Skeletal muscle cell (primary cell): ENCODE data around the gene GHDC.
A peak's percentile ranks its signal among the peaks of the same experiment; 100 is the strongest.

ENCODE experiments used
- DNase-seq: peaks from one replicate; pipeline ENCODE4 v3.0.0-alpha.2; 2010; ENCODE audit warnings: low read depth
- H3K4me3 ChIP-seq: 2 replicates; pipeline ENCODE4 v1.5.1; 2011; ENCODE audit warnings: low read depth, mild to moderate bottlenecking, control low read depth, low read length, moderate library complexity

Gene GHDC

DNA sequence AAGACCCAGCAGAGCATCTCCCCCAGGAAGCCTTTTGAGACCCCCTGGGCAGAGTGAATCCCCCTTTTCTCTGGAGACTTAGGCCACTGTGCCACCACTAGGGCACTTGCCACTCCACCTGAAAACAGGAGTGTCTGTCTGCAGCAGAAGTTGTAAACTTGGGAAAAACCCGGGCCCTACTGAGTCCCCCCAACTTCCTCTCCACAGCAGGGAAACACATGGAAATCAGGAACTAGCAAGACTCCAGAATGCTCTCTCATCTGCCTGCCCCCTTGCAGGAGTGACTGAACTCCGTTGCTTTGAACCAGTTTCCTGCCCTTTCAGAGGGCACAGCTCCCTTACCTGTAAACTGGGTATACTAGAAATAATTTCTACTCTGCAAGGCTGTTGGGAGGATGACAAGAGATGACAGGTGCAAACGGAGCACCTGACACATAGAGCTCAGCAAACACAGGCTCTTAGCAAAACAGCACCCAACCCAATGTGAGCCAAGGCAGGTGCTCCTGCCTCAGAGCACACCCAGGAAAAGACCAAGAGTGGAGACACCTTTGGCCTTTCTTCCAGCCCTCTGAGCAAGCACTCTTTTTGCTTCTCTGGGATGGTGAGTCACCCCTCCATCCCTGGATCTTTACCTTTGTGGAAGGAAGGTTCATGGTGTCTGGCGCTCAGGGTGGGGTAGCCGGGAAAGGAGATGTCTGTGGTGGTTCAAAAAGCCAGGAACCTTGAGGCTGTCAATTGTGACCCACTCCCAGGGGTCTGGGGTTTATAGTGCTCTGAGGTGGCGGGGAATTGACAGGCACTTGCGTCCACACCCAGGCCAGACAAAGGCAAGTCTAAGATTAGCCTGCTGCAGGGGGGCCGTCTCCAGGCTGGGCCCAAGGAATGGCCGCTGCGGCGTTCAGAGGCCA is 9.3 kb downstream of the GHDC start, which contains the start of gene HCRT:
HCRT (minus strand) TSS at position 740 of the 908 bp plus-strand sequence; CDS start at position 653, 87 bp downstream.
- H3K4me3 ChIP-seq = peak within 1 kb of the TSS; percentile 56
- no peak for DNase-seq

DNA sequence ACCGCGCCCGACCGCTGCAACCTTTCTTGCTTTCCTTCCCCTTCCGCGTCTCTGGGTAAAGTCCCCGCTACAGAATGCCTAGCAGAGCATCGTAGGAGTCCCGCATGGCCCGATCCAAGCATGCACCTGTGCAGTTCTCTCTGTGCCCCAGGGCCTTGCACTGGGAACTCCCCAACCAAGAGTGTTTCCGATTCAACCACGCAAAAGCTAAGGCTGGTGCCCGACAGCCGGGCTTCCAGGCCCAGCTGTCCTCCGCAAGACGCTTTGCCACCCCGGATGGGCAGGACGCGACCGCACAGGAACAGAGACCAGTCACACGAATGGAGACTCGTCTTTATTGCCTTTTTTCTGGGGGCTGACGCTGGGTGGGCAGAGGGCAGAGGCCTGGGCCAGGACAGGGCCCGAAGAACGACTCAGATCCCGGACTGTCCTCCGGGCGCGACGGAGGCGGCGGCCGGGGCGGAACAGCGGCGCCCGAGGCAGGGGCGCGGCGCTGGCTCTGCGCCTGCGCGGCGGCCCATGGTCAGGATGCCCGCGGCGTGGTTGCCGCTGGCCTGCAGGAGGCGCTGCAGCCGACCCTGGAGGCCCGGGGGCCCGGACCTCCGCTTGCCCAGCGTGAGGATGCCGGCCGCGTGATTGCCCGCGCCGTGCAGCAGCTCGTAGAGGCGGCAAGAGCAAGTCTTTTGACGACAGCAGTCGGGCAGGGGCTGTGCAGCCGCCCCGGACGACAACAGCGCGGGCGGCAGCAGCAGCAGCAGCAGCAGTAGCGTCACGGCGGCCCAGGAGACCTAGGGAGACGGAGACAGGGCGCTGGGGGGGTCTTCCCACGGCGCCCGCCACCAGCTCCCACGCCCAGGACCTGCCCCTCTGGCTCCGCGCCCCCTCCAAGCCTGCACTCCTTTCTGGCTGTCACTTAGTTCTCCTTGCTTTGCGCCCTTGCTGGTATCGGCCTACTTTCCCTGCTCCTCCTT is 10.3 kb downstream of the GHDC start:
- peak; percentile 14 for DNase-seq
- peak overlapping the region; percentile 56 for H3K4me3 ChIP-seq

DNA sequence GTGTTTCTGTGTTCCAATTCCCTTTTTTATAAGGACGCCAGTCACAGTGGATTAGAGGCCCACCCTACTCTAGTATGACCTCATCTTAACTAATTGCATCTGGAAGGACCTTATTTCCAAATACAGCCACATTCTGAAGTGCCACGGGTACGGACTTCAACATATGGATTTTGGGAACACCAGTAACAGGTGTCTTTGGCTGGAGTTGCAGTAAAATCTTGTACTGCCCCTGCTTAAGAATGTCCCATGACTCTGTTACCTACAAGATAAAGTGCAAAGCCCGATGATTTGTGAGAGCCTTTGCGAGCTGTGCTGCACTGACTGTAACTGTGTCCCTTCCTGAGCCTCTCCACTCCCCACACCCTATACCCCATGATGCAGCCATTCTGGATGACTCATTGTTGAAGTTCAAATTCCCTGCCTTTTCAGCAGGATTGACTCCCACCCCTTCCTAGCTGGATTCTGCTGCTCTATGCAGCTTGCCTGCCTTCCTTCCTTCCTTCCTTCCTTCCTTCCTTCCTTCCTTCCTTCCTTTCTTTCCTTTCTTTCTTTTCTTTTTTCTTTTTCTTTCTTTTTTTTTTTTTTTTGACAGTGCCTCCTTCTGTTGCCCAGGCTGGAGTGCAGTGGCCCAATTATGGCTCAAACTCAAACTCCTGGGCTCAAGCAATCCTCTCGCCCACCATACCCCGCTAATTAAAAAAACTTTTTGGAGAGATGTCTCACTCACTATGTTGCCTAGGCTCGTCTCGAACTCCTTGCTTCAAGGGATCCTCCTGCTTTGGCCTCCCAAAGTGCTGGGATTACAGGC is 11.2 kb downstream of the GHDC start:
- H3K4me3 ChIP-seq = peak overlapping the region; percentile 56
- DNase-seq = no peak

DNA sequence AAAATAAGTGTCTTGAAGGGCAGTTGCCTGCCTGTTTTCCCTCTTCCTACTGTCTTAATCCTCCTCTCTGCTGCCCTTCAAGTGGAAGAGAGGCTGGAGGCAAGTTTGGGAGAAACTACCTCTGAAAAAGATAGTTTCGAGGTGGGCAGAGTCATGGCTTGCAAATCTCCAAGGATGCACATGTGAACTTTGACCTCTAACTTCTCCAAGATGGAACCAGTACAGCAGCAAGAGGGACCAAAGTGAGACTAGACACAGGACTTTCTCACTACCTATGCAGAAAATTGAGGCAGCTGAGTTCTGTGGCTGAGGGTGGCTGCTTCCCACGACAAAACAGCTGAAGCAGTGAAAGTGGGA is 12.5 kb downstream of the GHDC start:
- DNase-seq = no peak
- H3K4me3 ChIP-seq = no peak overlapping the region

DNA sequence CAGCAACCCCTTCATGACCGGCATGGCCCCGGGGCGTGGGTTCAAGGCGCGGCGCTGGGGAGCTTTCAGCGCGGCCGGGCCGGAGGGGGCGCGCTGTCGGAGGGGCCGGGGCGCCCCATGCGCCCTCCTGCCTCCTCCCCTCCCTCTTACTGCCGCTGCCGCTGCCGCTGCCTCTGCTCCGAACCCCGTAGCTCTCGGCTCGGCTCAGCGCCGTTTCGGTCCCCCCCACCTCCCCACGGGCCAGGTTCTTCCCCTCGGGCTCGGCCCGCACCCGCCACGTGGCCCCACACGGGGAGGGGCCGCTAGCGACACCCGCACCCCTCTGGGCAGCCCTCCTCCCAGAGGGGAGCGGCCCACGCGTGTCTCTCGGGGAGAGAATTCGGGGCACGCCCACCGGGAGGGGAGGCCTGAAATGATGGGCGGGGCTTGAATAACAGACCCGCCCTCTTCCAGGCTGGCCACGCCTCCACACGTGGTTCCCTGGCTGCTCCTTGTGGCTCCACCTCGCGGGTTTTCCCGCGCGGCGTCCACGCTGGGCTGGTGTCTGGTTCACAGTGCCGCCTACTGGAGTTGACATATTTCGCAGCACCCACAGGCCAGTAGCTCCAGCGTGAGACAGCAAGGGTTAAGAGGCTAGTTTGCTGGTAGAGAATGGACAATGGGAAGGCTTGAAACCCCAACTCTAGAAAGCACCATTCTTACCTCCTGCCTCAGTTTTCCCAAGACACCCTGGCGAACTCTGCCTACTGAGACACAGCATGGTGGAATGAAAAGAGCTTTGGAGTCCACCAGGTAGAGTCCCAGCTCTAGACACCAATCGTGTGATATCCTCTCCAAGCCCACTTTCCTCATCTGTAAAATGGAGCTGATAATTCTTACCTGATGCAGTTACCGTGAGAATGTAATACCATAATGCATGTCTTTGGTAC is 13.1 kb downstream of the GHDC start, which contains the start of gene KCNH4:
KCNH4 (minus strand) TSS at position 221 of the 929 bp plus-strand sequence; CDS start at position 24, 197 bp downstream.
- peak within 1 kb of the TSS; percentile 34 for H3K4me3 ChIP-seq
- DNase-seq = peak; percentile 21

DNA sequence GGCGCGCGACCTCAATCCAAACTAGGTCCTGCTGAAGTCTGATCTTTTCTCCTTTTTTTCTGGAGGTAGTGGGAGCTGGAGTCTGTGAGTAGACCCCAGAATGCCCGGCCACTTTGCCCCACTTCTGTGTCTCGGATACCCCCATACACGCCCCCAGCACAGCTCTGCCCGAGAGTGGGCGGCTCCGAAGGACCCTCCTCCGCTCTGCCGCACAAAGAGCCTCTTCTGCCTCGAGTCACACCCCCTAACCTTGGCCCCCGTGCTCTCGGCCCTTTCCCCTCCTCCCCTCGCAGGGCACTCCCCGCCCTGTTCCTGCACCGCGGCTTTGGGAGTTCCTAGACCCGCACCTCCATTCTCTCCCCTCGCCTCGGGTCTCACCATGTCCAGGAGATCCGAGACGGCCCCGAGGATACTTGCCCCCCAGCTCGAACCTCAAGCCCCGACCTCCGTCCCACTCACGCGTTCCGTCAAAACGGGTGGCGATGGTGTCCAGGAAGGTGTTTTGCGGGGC is 13.8 kb downstream of the GHDC start:
- H3K4me3 ChIP-seq = peak overlapping the region; percentile 34
- DNase-seq = no peak

DNA sequence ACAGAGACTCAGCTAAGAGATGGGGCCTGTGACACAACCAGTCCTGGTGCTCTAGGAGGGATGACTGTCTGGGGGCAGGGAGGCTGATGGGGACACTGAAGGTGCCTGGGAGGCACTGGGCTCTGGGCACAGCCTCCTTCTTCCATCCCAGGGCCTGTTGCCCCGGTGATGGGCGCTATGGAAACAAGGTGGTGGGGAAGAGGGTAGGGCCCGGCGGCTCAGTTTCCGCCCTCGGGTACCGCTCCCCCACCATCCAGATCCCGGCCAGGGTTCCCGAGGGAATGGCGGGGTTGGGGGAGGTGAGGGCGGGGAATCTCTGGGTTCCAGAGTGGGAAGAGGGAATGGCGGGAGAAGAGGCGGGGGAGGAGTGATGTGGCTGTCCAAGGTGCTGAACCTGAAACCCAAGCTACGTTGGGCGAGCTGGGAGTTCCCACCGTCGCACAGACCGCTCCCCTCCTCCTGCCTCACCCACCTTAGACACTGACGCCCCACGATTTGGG is 14.3 kb downstream of the GHDC start:
- H3K4me3 ChIP-seq = no peak overlapping the region
- no peak for DNase-seq

DNA sequence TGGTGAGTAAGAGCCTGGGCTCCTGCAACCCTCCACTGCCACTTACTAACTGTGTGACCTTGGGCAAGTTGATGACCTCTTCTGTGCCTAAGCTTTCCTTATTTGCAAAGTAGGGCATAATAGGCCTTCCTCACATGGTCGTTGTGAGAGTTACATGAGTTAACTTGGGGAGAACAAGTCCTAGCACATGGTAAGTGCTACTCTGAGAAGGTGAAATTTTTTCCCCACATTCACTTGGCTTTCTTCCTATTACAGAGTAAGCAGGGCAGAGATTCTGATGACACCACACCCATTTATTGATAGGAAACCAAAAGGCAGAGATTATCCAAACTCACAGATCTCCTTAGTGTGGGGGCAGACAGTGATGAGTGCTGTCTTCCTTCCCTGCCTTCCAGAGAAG is 15.0 kb downstream of the GHDC start:
- H3K4me3 ChIP-seq = no peak overlapping the region
- no peak for DNase-seq

DNA sequence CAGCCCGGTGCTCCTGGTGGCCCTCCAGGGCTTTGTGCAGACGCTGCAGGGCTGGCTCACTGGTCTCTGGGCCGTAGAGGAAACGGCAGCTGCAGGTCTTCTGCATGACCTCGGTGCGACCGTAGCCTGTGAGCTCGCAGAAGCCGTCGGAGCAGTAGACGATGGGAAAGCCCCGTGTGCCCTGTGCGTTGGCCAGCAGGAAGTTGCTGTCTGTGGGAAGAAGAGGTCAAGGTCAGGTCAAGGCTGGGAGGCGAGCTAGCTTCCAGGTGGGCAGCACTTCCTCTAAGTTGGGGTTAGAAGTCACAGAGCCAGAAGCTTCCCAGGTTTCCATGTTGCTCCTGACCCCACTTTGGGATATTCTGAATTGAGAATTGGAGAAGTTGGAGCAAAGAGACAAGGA is 15.5 kb downstream of the GHDC start:
- DNase-seq = no peak
- no peak overlapping the region for H3K4me3 ChIP-seq

DNA sequence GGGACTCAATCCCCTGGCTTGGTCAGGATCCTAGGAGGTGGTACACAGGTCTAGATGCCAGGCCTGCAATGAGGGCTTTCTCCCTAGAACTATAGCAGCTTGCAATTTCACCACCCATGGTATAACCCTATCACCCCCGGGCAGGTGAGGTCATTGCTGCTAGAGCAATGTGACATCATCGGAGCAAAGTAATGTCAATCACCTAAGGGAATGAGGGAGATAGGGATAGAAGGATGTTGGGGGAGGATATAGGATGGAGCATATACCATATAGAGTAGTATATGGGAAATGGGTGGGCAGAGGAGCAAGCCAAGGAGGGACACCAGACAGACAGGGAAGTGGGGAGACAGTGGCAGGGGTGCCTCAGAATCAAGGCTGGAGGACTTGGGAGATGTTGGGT is 16.6 kb downstream of the GHDC start:
- H3K4me3 ChIP-seq = no peak overlapping the region
- no peak for DNase-seq

DNA sequence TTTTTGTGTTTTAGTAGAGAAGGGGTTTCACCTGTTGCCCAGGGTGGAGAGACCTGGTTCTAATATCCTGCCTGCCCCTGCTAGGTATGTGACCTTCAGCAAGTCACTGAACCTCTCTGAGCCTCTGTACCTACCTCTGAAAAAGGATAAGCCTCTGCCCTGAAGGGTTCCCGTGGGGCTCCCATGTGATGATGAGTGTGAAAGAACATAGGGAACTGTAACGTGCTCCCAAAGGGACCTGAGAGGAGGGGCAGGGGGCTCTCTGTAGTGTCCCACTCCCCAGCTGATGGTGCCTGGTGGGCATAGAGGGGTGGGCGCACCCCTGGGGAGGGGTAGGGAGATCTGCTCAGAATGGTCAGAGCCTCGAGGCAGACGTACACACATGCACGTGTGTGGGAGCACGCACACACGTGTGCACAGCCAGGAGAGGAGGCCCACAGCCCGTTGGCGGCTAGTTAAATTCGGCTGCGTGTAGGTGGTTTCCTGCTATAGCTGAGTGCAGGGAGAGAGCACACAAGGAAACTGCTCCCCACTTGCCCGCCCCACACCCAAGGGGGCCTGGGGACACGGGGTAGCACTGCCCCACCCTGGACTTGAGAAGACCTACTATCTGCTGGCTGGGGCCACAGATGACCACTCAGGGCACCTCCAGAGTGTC is 20.0 kb downstream of the GHDC start:
- no peak for DNase-seq
- no peak overlapping the region for H3K4me3 ChIP-seq

DNA sequence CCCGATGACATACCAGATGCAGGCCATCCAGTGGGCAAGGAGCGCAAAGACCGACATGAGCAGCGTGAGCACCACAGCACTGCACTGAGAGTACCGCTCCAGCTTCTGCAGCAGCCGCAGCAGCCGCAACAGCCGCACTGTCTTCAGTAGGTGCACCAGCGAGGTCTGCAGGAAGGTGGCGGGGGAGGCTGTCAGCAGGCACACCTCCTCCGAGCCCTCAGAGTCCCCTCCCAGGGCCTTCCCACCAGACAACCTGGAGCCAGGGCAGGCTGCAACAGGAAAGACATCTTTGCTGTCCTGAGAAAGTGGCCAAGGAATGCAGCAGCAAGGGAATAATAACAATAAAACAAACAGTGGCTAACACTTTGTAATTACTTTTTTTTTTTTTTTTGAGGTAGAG is 22.5 kb downstream of the GHDC start:
- no peak overlapping the region for H3K4me3 ChIP-seq
- DNase-seq = no peak

DNA sequence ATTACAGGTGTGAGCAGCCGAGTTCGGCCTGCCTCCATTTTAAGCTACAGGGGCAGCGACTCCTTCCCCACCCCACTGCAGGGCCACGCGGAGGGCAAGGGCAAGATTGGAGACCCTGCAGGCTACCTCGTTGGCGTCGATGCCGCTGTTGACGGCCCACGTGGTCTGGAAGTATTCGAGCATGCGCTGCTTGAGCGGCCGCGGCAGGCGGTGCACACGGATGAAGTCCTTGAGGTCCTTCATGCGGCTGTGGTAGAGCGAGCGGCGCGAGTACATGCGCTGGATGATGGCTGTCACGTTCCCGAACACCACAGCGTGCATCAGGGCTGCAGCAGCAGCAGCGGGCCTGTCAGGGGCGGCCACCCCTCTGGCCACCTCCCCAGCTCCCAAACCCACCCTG is 24.9 kb downstream of the GHDC start:
- DNase-seq = no peak
- no peak overlapping the region for H3K4me3 ChIP-seq

DNA sequence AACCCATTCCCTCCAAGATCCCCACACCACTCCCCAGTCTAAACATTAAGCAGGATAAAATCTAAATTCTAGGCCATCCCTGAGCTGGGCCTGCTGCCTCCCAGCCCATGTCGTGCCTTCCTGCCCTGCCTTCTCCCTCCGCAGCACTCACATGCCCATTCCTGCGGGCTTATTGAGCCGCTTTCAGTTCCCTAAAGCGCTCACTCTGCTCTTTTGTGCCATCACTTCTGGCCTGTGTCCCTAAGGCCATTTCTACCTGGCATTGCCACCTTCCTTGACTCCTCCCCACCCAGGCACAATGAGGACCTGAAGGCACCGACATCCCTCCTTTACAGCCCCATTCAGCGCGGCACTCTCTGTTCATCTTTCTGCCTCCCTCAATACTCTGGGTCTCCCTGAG is 26.5 kb downstream of the GHDC start:
- no peak for DNase-seq
- H3K4me3 ChIP-seq = no peak overlapping the region

DNA sequence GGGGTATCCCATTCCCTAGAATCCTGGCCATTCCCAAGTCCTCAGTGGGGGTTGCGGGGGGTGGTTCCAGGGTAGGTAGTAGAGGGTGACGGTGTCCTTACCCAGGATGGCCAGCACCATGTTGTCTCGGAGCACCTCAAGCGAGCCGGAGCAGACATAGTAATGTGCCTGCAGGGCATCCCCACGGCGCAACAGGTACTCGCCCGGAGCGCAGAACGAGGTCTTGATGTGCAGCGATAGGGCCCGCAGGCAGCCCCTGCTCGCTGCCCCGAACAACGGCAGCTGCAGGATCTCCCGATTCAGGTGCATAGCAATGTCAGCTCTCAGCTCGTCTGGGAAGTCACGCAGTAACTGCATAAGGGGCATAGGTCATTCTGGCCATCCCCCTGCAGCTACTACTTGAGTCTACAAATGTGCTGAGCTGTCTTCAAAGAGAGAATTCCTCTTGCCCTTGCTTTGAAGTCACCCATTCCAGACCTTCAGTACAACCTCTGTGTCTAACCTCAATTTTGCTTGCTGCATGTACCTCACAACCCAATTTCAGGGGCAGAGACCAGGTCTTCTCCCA is 28.0 kb downstream of the GHDC start:
- no peak for DNase-seq
- no peak overlapping the region for H3K4me3 ChIP-seq

DNA sequence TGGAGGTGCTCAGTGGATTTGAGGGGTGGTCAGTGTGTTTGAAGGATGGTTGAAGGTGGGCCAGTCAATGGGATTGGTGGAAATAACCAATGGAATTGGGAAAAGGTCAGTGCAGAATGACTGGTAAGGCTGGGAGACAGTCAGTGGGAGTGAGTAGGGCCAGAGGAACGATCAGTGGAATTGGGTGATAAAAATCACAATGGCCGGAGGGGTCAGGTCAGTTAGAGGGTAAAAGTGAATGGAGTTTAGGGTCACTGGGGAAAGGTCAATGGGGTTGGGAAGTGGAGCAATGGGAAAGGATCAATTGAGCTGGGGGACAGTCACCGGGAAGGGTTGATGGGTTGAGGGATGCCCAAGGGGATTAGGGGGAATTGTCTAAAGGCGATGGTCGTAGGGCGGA is 28.5 kb downstream of the GHDC start:
- DNase-seq = no peak
- no peak overlapping the region for H3K4me3 ChIP-seq

DNA sequence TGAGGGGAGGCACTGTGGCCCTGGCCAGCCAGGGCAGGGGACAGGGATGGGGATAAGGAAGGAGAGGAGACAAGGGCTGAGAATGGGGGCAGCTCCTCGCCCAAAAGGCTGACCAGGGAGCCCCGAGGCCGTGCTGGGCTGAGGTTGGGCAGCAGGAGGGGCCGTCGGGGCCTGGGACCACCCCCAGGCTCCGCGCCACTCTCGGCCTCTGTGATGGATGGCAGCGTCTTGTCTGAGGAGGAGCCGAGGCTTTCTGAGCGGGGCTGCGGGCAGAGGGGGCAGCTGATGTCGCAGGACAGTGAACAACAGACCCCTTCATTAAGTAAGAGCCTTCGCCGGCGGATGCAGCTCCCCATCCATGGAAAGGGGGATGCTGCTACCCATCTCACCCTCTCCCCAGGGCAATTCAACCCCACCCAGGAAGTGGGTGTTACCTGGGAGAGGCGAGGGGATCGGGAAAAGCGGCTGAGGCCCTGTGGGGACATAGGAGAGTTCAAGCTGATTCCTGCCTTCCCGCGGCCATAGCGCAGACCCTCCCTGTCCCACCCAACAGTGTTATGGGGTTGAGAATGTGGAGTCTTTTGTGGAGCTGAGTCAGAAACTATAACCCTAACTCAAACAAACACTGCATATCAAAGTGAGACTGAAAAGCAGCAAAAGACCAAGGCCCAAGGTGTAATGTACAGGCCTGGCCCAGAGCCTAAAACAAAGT is 30.4 kb downstream of the GHDC start:
- no peak for DNase-seq
- no peak overlapping the region for H3K4me3 ChIP-seq
